Suprapubic skin (tissue), 3 donors: ENCODE data around the gene GNGT1.

Experiments used
- EP300 ChIP-seq: sonication (generic); formaldehyde crosslinking; IDR thresholded peaks from one replicate; pipeline ENCODE4 v1.6.1; 2017; ENCODE audit warnings: antibody characterized with exemption
- POLR2A ChIP-seq, 2 donors: fragments of 450-650 bp; IDR thresholded peaks; one replicate each; pipeline ENCODE4 v1.6.1; 2017; ENCODE audit warnings: antibody characterized with exemption in 2 of 2, mild to moderate bottlenecking in 2 of 2, moderate library complexity in 2 of 2
- TF ChIP-seq, protein P1 (sequence below), 2 donors: fragments of 200-600 bp in 1 of 2; fragments of 450-650 bp in 1 of 2; sonication (generic) in 1 of 2; IDR thresholded peaks; one replicate each; pipeline ENCODE4 v1.5.1; 2016 to 2019; ENCODE audit warnings: antibody characterized with exemption in 2 of 2, mild to moderate bottlenecking in 1 of 2, moderate library complexity in 1 of 2

DNA sequence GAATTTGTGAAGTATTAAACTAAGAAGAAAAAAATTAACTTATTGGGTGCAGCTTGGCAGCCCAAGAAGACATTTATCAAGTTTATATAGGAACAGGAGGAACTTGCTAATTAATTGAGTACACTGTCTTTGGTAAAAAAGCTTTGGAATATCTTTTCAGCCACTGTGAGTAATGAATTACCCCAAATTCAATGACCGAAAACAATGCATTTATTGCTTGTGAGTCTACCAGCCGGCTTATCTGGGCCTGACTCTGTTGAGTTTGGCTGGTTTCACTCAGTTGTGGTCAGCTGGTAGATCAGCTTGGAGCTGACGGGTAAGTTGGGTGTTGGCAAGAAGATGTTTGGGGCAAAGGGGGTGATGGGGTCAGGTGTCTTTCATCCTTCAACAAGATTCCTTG lies 26.8 kb downstream of the GNGT1 start:
- TF ChIP-seq POLR2A (IDR thresholded peaks at IDR 0.05) (no peak), EP300 (no peak)
- TF ChIP-seq, protein P1, sequence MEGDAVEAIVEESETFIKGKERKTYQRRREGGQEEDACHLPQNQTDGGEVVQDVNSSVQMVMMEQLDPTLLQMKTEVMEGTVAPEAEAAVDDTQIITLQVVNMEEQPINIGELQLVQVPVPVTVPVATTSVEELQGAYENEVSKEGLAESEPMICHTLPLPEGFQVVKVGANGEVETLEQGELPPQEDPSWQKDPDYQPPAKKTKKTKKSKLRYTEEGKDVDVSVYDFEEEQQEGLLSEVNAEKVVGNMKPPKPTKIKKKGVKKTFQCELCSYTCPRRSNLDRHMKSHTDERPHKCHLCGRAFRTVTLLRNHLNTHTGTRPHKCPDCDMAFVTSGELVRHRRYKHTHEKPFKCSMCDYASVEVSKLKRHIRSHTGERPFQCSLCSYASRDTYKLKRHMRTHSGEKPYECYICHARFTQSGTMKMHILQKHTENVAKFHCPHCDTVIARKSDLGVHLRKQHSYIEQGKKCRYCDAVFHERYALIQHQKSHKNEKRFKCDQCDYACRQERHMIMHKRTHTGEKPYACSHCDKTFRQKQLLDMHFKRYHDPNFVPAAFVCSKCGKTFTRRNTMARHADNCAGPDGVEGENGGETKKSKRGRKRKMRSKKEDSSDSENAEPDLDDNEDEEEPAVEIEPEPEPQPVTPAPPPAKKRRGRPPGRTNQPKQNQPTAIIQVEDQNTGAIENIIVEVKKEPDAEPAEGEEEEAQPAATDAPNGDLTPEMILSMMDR (IDR thresholded peaks at IDR 0.05), result no peak
